ENCODE data around the gene PALM3. TPM values are rescaled to one million over a fixed set of nuclear protein-coding genes. Genes with fewer than 3 reads are reported as not detected.
A peak's percentile ranks its signal among the peaks of the same experiment; 100 is the strongest.
"Not testable (repeated sequence)": the region's sequence is repeated elsewhere in the genome, so short reads cannot be mapped to it uniquely, and the experiment has no call there.

The PALM3 gene
- total RNA-seq, 1 experiment from 2014 or later = 0.54 TPM

GRCh38 chr19:14048443-14049153 is 13.3 kb downstream of the PALM3 start:
- H3K9me3 ChIP-seq (ENCODE audit: control insufficient read depth, insufficient read depth, low read depth, low read length) = no peaks in the 10 kb centered on the region
- no peaks in the 10 kb centered on the region for H3K27me3 ChIP-seq (ENCODE audit: control insufficient read depth, insufficient read depth, low read length)
- DNase-seq (ENCODE audit: low read depth, low spot score) = no peak
- H3K36me3 ChIP-seq (ENCODE audit: control insufficient read depth, insufficient read depth, low read length) = no peaks in the 10 kb centered on the region
- intact Hi-C loops (cut with micrococcal nuclease; ENCODE audit: unreplicated experiment) = no loop called here
- in situ Hi-C loops (cut with HindIII; ENCODE audit: low pct_unique_long_range_greater_than_20kb, low sequenced_read_pairs) = no loop called here
- POLR2A ChIA-PET = interaction anchor here (0.6 to 0.7 kb wide), 3 partner anchors 64 to 168 kb away, joined by 6 to 11 read pairs (median 7); a partner anchor contains a TSS
- TF ChIP-seq CTCF (IDR thresholded peaks at IDR 0.05) (peak; percentile 92), REST (IDR thresholded peaks at IDR 0.05; ENCODE audit: insufficient read depth in 1 of 2, low read depth in 2 of 2, low read length in 1 of 2) (no peak)
- H3K4me1 ChIP-seq (ENCODE audit: control insufficient read depth, insufficient read depth, low read length) = no peaks in the 10 kb centered on the region
- no peak overlapping the region for H3K4me3 ChIP-seq (ENCODE audit: low read depth in 2 of 2, low read length in 2 of 2)
- ATAC-seq = peak; percentile 84
- no peak overlapping the region for H3K27ac ChIP-seq (ENCODE audit: low read length)
- CTCF ChIA-PET = interaction anchor here (0.5 to 0.7 kb wide), 4 partner anchors 101 to 351 kb away, joined by 3 to 9 read pairs (median 7); no protein-coding TSS in a partner anchor
- BruUV-seq (replicated peaks) = no TSS peak

DNA sequence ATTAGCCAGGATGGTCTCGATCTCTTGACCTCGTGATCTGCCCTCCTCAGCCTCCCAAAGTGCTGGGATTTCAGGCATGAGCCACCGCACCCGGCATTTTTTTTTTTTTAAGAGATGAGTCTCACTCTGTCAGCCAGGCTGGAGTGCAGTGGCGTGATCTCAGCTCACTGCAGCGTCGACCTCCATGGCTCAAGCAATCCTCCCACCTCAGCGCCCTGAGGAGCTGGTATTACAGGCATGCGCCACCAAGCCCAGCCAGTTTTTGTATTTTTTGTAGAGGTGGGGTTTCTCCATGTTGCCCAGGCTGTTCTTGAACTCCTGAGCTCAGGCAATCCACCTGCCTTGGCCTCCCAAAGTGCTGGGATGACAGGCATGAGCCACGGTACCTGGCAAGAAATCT is 14.0 kb downstream of the PALM3 start:
- not testable (repeated sequence) for BruUV-seq (replicated peaks)
- POLR2A ChIA-PET = interaction anchor here (0.6 kb wide), 1 partner anchor 167 kb away, joined by 7 read pairs; no protein-coding TSS in a partner anchor

GRCh38 chr19:14042659-14043608 is 18.9 kb downstream of the PALM3 start:
- intact Hi-C loops (cut with micrococcal nuclease; ENCODE audit: unreplicated experiment); DNase-seq (ENCODE audit: low read depth, low spot score); H3K27ac ChIP-seq (ENCODE audit: low read length); BruUV-seq (replicated peaks); H3K4me1 ChIP-seq (ENCODE audit: control insufficient read depth, insufficient read depth, low read length); H3K9me3 ChIP-seq (ENCODE audit: control insufficient read depth, insufficient read depth, low read depth, low read length); in situ Hi-C loops (cut with HindIII; ENCODE audit: low pct_unique_long_range_greater_than_20kb, low sequenced_read_pairs); POLR2A ChIA-PET; H3K27me3 ChIP-seq (ENCODE audit: control insufficient read depth, insufficient read depth, low read length); H3K36me3 ChIP-seq (ENCODE audit: control insufficient read depth, insufficient read depth, low read length); H3K4me3 ChIP-seq (ENCODE audit: low read depth in 2 of 2, low read length in 2 of 2): not testable (repeated sequence)
- peak; percentile 90 for ATAC-seq
- CTCF ChIA-PET = interaction anchor here (0.5 to 1.5 kb wide), 3 partner anchors 10 to 18 kb away, joined by 6 to 9 read pairs (median 9); partner anchors contain the start of gene IL27RA
- TF ChIP-seq CTCF (IDR thresholded peaks at IDR 0.05) = peak; percentile 76

More for the DNA sequence above, 14.0 kb downstream of the PALM3 start:
- in situ Hi-C loops (cut with HindIII; ENCODE audit: low pct_unique_long_range_greater_than_20kb, low sequenced_read_pairs); DNase-seq (ENCODE audit: low read depth, low spot score); H3K27me3 ChIP-seq (ENCODE audit: control insufficient read depth, insufficient read depth, low read length); intact Hi-C loops (cut with micrococcal nuclease; ENCODE audit: unreplicated experiment); H3K4me1 ChIP-seq (ENCODE audit: control insufficient read depth, insufficient read depth, low read length); H3K36me3 ChIP-seq (ENCODE audit: control insufficient read depth, insufficient read depth, low read length); ATAC-seq; H3K27ac ChIP-seq (ENCODE audit: low read length); H3K9me3 ChIP-seq (ENCODE audit: control insufficient read depth, insufficient read depth, low read depth, low read length); H3K4me3 ChIP-seq (ENCODE audit: low read depth in 2 of 2, low read length in 2 of 2): not testable (repeated sequence)
- CTCF ChIA-PET = interaction anchor here (0.5 to 0.7 kb wide), 3 partner anchors 101 to 190 kb away, joined by 3 to 9 read pairs (median 8); no protein-coding TSS in a partner anchor

All from Panc1 (cell line).